Right hindlimb (tissue), 1 donor: Measurements from ENCODE around the gene EMILIN3.
A peak's percentile ranks its signal among the peaks of the same experiment; 100 is the strongest.

Experiments
- DNase-seq: peaks from one replicate; pipeline ENCODE4 v3.0.0-alpha.2; 2018

EMILIN3 gene

GRCh38 chr20:41392295-41392694 is 25.7 kb upstream of the EMILIN3 start:
- DNase-seq, result no peak

GRCh38 chr20:41391587-41392001 is 25.0 kb upstream of the EMILIN3 start:
- no peak for DNase-seq

- DNase-seq, result no peak
Observed at GRCh38 chr20:41390889-41391288, 24.3 kb upstream of the EMILIN3 start.

- peak; percentile 76 for DNase-seq
Observed at GRCh38 chr20:41387444-41387851, 20.8 kb upstream of the EMILIN3 start.

GRCh38 chr20:41386502-41387427 is 20.1 kb upstream of the EMILIN3 start:
- peak; percentile 86 for DNase-seq

GRCh38 chr20:41382791-41383305 is 16.2 kb upstream of the EMILIN3 start:
- DNase-seq, result no peak

GRCh38 chr20:41380551-41381193 is 14.1 kb upstream of the EMILIN3 start:
- DNase-seq, result no peak

- DNase-seq, result no peak
Observed at GRCh38 chr20:41379551-41379950, 12.9 kb upstream of the EMILIN3 start.

- DNase-seq, result no peak
Observed at GRCh38 chr20:41377275-41377674, 10.7 kb upstream of the EMILIN3 start.

GRCh38 chr20:41376349-41376748 is 9.7 kb upstream of the EMILIN3 start:
- no peak for DNase-seq

- DNase-seq, result no peak
Observed at GRCh38 chr20:41375846-41376245, 9.2 kb upstream of the EMILIN3 start.

GRCh38 chr20:41373931-41374920 is 7.6 kb upstream of the EMILIN3 start:
- no peak for DNase-seq

GRCh38 chr20:41373251-41373783 is 6.7 kb upstream of the EMILIN3 start:
- no peak for DNase-seq

- DNase-seq, result no peak
Observed at GRCh38 chr20:41371371-41371770, 4.8 kb upstream of the EMILIN3 start.

GRCh38 chr20:41370176-41370575 is 3.6 kb upstream of the EMILIN3 start:
- no peak for DNase-seq

GRCh38 chr20:41369673-41370072 is 3.1 kb upstream of the EMILIN3 start:
- no peak for DNase-seq

GRCh38 chr20:41367956-41368355 is 1.3 kb upstream of the EMILIN3 start:
- no peak for DNase-seq

- no peak for DNase-seq
Observed at GRCh38 chr20:41367393-41367695, 726 bp upstream of the EMILIN3 start.

GRCh38 chr20:41365777-41366545 is 657 bp downstream of the EMILIN3 start:
- peak; percentile 78 for DNase-seq

GRCh38 chr20:41364967-41365765 is 1.5 kb downstream of the EMILIN3 start:
- DNase-seq, result no peak
